Endothelial cell (in vitro differentiated cells): ENCODE data around the gene C6orf89. TPM values are rescaled to one million over a fixed set of nuclear protein-coding genes. Genes with fewer than 3 reads are reported as not detected.

Experiments used
- DNase-seq: peaks from one replicate; pipeline ENCODE4 v3.0.0; 2021; ENCODE audit warnings: low spot score
- H3K27ac Mint-ChIP-seq: one replicate; pipeline ENCODE4 v1.8.0; 2021; ENCODE audit warnings: mixed read lengths, inconsistent platforms; ENCODE audit not compliant: unreplicated experiment
- H3K27me3 Mint-ChIP-seq: one replicate; pipeline ENCODE4 v1.8.0; 2021; ENCODE audit warnings: mild to moderate bottlenecking, moderate library complexity, mixed read lengths, inconsistent platforms; ENCODE audit not compliant: unreplicated experiment
- H3K36me3 Mint-ChIP-seq: one replicate; pipeline ENCODE4 v1.8.0; 2021; ENCODE audit warnings: mild to moderate bottlenecking, low read depth, mixed read lengths, inconsistent platforms; ENCODE audit not compliant: unreplicated experiment
- H3K4me1 Mint-ChIP-seq: one replicate; pipeline ENCODE4 v1.8.0; 2021; ENCODE audit warnings: mild to moderate bottlenecking, mixed read lengths, inconsistent platforms; ENCODE audit not compliant: unreplicated experiment
- H3K4me3 Mint-ChIP-seq: one replicate; pipeline ENCODE4 v1.8.0; 2021; ENCODE audit warnings: mild to moderate bottlenecking, mixed read lengths, inconsistent platforms; ENCODE audit not compliant: unreplicated experiment
- H3K9me3 Mint-ChIP-seq: one replicate; pipeline ENCODE4 v1.8.0; 2021; ENCODE audit warnings: mixed read lengths, inconsistent platforms; ENCODE audit not compliant: unreplicated experiment
- CTCF ChIP-seq: fragments of 200-600 bp; sonication (generic); IDR thresholded peaks from one replicate; pipeline ENCODE4 v1.5.0; 2021; ENCODE audit warnings: antibody characterized with exemption; ENCODE audit not compliant: unreplicated experiment
- total RNA-seq: library from RNA; stranded (reverse); fragmentation: NEBNext Ultra II Directional; extraction: Animal tissue kit (Norgen Biotek cat#: 25700); gene quantifications from one replicate; pipeline ENCODE4 v1.2.1, GENCODE V29; 2021; ENCODE audit not compliant: unreplicated experiment

The C6orf89 gene
- total RNA-seq, 1 donor from 2014 or later, result 43.2 TPM

GRCh38 chr6:36843170-36843569, 42.6 kb upstream of the C6orf89 start:
- Mint-ChIP-seq H3K9me3 (no peaks in the 10 kb centered on the region), H3K36me3 (peaks cover 9% of the 10 kb centered on the region), H3K27ac (no peak overlapping the region), H3K27me3 (peaks cover 12% of the 10 kb centered on the region), H3K4me1 (peaks cover 31% of the 10 kb centered on the region), H3K4me3 (no peak overlapping the region)
- DNase-seq, result no peak
- TF ChIP-seq CTCF, result no peak

DNA sequence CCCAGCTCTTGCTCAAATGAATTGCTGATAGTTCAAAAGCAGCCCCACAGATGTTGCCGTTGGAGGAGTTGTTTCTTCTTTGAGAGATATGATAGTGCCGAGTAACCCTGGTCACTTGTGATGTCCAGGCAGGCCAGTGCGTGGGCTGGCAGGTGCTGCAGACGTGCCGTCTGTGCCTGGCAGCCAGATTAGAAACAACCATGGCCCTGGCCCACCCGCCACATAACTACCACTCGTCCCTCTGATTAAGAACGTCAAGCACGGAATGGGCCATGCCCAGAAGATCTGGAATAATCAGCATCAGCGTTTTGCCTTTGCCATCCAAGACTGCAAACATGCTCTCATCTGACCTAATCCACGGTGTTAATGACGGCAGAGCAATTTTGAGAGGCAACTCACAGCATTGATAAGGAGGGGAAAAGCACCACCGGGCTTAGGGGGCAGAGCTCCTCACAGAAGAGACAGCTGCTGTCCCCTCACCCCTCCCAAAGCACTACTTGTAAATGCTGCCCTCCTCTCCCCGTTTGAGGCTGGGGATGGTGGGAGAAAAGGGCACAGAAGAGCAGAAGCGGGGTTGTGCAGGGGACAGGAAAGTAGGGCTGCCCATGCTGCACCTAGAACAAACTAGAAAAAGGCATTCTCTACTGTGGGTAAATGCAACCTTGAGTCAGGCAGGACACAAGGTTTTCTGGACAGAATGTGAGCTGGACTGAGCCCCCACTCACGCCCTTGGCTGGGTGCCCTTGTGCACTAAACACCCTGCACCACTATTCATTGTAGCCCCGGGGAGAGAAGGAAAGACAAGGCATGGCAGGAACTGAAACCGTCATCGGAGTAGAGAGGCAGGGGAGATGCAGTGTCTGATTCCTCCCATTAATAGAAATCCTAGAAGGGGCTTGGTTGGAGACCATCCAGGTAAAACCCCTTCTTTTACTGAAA, 41.3 kb upstream of the C6orf89 start:
- no peak for DNase-seq
- Mint-ChIP-seq H3K36me3 (peaks cover 4% of the 10 kb centered on the region), H3K27me3 (peaks cover 9% of the 10 kb centered on the region), H3K9me3 (no peaks in the 10 kb centered on the region), H3K27ac (no peak overlapping the region), H3K4me1 (peaks cover 39% of the 10 kb centered on the region), H3K4me3 (no peak overlapping the region)
- TF ChIP-seq CTCF, result no peak

DNA sequence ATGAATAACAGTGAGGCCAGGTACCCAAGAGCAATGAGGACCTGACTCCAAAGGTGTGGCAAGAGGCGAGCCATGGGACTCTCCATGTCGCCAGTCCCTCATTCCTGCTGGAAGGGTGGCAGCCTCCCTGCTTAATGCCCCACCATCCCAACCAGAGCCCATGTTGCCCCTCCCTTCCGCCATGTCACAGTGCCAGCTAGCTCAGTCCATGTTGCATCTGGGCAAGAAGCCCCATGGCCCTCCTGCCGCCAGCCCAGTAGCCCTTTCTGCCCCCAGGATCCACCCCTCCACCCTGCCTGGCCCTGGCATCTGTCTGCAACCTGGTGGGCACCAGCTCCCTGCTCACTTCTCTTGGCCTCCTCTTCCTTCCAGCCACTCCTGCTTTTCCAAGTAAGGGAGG, 40.5 kb upstream of the C6orf89 start:
- Mint-ChIP-seq H3K4me1 (peaks cover 46% of the 10 kb centered on the region), H3K27me3 (peaks cover 9% of the 10 kb centered on the region), H3K27ac (no peak overlapping the region), H3K4me3 (no peak overlapping the region), H3K9me3 (no peaks in the 10 kb centered on the region), H3K36me3 (peaks cover 4% of the 10 kb centered on the region)
- TF ChIP-seq CTCF, result no peak
- DNase-seq, result no peak

DNA sequence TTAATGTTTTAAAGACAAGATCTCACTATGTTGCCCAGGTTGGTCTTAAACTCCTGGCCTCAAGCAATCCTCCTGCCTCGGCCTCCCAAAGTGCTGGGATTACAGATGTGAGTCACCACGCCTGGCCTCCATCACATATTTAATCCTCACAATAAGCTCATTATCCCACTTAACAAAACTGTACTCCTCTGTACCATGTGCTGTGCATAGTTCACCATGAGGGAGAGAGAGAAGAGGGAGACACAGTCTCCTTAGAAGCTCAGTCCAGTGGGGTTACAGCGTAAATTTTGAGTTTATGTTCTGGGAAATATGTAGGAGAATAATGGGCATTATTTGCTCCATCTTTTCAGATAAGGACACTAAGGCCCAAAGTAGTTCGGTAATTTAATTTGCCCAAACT, 38.6 kb upstream of the C6orf89 start:
- no peak for TF ChIP-seq CTCF
- H3K27ac Mint-ChIP-seq, result no peak overlapping the region
- H3K9me3 Mint-ChIP-seq, result no peaks in the 10 kb centered on the region
- H3K36me3 Mint-ChIP-seq, result peaks cover 9% of the 10 kb centered on the region
- no peak for DNase-seq
- H3K4me3 Mint-ChIP-seq, result no peak overlapping the region
- peaks cover 42% of the 10 kb centered on the region for H3K4me1 Mint-ChIP-seq
- peaks cover 6% of the 10 kb centered on the region for H3K27me3 Mint-ChIP-seq

GRCh38 chr6:36847991-36848390, 37.8 kb upstream of the C6orf89 start:
- no peak overlapping the region for H3K4me3 Mint-ChIP-seq

More at GRCh38 chr6:36847991-36848390, 37.8 kb upstream of the C6orf89 start:
- H3K9me3 Mint-ChIP-seq, result no peaks in the 10 kb centered on the region
- peaks cover 10% of the 10 kb centered on the region for H3K36me3 Mint-ChIP-seq
- H3K4me1 Mint-ChIP-seq, result peaks cover 36% of the 10 kb centered on the region
- no peak overlapping the region for H3K27ac Mint-ChIP-seq
- no peak for TF ChIP-seq CTCF
- DNase-seq, result no peak
- H3K27me3 Mint-ChIP-seq, result peaks cover 6% of the 10 kb centered on the region
